Kidney (tissue), 14 donors: Measurements from ENCODE around the gene VCX2. TPM values are rescaled to one million over a fixed set of nuclear protein-coding genes. Genes with fewer than 3 reads are reported as not detected.
A peak's percentile ranks its signal among the peaks of the same experiment; 100 is the strongest.

Experiments used
- DNase-seq, 5 donors: peaks; one replicate each; pipeline ENCODE4 v3.0.0-alpha.2; 2013 to 2020
- FAIRE-seq: peaks from 2 replicates; lab custom pipeline; 2012; peaks lifted over from hg19 to GRCh38; lab: Jason Lieb, UNC
- H3K27ac ChIP-seq, 2 donors: one replicate each; pipeline ENCODE4 v1.7.0; 2013; ENCODE audit warnings: low read depth in 2 of 2, low read length in 2 of 2, inconsistent platforms in 1 of 2
- H3K27me3 ChIP-seq: one replicate; pipeline ENCODE4 v1.7.1; 2013; ENCODE audit warnings: low read length, inconsistent platforms; ENCODE audit not compliant: control insufficient read depth, insufficient read depth
- H3K36me3 ChIP-seq, 3 donors: one replicate each; pipeline versions ENCODE4 v1.7.0 to v1.7.1; 2013; ENCODE audit warnings: low read length in 3 of 3, control low read depth in 1 of 3, inconsistent platforms in 1 of 3; ENCODE audit not compliant: insufficient read depth in 3 of 3, control insufficient read depth in 2 of 3
- H3K4me1 ChIP-seq, 3 donors: one replicate each; pipeline versions ENCODE4 v1.7.0 to v1.7.1; 2013; ENCODE audit warnings: low read length in 3 of 3, inconsistent platforms in 1 of 3, low read depth in 1 of 3; ENCODE audit not compliant: control insufficient read depth in 2 of 3, insufficient read depth in 2 of 3
- H3K4me3 ChIP-seq, 3 donors: one replicate each; pipeline versions ENCODE4 v1.7.0 to v1.8.1; 2013; ENCODE audit warnings: low read length in 3 of 3, control low read depth in 1 of 3, inconsistent platforms in 1 of 3
- H3K9ac ChIP-seq, 3 donors: one replicate each; pipeline versions ENCODE4 v1.7.0 to v1.7.1; 2013; ENCODE audit warnings: low read length in 3 of 3, control low read depth in 1 of 3, inconsistent platforms in 1 of 3
- H3K9me3 ChIP-seq, 3 donors: one replicate each; pipeline versions ENCODE4 v1.7.0 to v1.7.1; 2013; ENCODE audit warnings: low read length in 3 of 3, control low read depth in 1 of 3, inconsistent platforms in 1 of 3; ENCODE audit not compliant: control insufficient read depth in 2 of 3, insufficient read depth in 1 of 3
- intact Hi-C: fragments of 100-400 bp; cut with DNase I; formaldehyde crosslinking; loops from one replicate; pipeline ENCODE4 v1.11.1; 2022
- polyA plus RNA-seq: library from polyadenylated mRNA; stranded (reverse); fragments of 350-450 nt; fragmentation: Illumina TruSeq; extraction: RNeasy Lipid Tissue Mini Kit (QIAGEN cat#74804); gene quantifications from one replicate; pipeline ENCODE4 v1.2.3, GENCODE V29; 2014; ENCODE audit warnings: low read depth, low replicate concordance; ENCODE audit not compliant: insufficient read depth
- total RNA-seq: library from RNA; stranded (reverse); fragmentation: NEBNext Ultra II Directional; extraction: Animal tissue kit (Norgen Biotek cat#: 25700); gene quantifications from one replicate; pipeline ENCODE4 v1.2.1, GENCODE V29; 2021
- TF ChIP-seq, protein P1 (sequence below): IDR thresholded peaks from 3 replicates; pipeline ENCODE4 v1.5.1; 2012; ENCODE audit warnings: mild to moderate bottlenecking, moderate library complexity, borderline replicate concordance; ENCODE audit not compliant: insufficient read depth; ENCODE audit errors: extremely low read depth
- donor health status: control.
- donor health status: control.
- donor health status: control.
- donor health status: control.
- donor health status: control.
- donor health status: DM: yes; HTN: yes; CAD: no.
- donor health status: Normal renal cell carcinoma (clear cell type).

The VCX2 gene
- total and polyA plus RNA-seq, 2 donors from 2014 or later: not detected

DNA sequence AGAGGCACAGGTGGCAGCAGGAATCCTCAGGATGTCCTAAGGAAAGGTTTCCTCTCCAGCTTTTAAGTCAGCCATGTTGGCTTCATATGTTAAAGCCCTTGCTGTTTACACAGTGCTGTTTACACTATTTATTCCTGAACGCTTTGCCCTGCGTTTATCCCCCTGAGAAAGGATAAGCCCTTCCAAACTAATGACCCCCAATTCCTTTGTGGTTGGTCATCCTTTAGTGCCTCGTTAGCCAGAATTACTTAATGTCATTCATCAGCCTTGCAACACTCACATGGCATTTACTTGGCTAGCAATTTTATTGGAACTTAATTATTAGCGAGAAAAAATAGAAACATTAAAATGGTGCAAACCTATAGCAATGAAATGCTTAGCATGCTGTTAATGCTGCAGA lies 23.8 kb downstream of the VCX2 start:
- Histone ChIP-seq H3K36me3 (no peaks in the 10 kb centered on the region), H3K4me1 (no peaks in the 10 kb centered on the region), H3K27me3 (no peaks in the 10 kb centered on the region), H3K9me3 (peaks cover 0 to 13% (median 0%) of the 10 kb centered on the region in 3 donors), H3K9ac (no peak overlapping the region), H3K4me3 (no peak overlapping the region), H3K27ac (no peak overlapping the region)
- FAIRE-seq (no peak), DNase-seq (no peak)
- TF ChIP-seq, protein P1, sequence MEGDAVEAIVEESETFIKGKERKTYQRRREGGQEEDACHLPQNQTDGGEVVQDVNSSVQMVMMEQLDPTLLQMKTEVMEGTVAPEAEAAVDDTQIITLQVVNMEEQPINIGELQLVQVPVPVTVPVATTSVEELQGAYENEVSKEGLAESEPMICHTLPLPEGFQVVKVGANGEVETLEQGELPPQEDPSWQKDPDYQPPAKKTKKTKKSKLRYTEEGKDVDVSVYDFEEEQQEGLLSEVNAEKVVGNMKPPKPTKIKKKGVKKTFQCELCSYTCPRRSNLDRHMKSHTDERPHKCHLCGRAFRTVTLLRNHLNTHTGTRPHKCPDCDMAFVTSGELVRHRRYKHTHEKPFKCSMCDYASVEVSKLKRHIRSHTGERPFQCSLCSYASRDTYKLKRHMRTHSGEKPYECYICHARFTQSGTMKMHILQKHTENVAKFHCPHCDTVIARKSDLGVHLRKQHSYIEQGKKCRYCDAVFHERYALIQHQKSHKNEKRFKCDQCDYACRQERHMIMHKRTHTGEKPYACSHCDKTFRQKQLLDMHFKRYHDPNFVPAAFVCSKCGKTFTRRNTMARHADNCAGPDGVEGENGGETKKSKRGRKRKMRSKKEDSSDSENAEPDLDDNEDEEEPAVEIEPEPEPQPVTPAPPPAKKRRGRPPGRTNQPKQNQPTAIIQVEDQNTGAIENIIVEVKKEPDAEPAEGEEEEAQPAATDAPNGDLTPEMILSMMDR: no peak
- intact Hi-C loops: no loop called here

DNA sequence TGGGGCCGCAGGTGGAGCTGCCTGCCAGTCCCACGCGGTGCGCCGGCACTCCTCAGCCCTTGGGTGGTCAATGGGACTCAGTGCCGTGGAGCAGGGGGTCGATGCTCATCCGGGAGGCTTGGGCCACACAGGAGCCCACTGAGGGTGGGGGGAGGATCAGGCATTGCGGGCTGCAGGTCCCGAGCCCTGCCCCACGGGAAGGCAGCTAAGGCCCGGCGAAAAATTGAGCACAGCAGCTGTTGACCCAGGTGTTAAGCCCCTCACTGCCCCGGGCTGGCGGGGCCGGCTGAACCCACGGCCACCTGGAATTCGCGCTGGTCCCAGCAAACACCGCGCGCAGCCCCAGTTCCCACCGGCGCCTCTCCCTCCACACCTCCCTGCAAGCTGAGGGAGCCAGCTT lies 26.1 kb downstream of the VCX2 start:
- Histone ChIP-seq H3K27ac (no peak overlapping the region), H3K9ac (no peak overlapping the region), H3K36me3 (no peaks in the 10 kb centered on the region), H3K9me3 (peaks cover 0 to 8% (median 0%) of the 10 kb centered on the region in 3 donors), H3K4me3 (no peak overlapping the region), H3K27me3 (no peaks in the 10 kb centered on the region), H3K4me1 (no peaks in the 10 kb centered on the region)
- FAIRE-seq: no peak
- intact Hi-C loops: no loop called here
- peak in 1 of 5 donors; percentile 58 for DNase-seq
- TF ChIP-seq, protein P1: no peak

DNA sequence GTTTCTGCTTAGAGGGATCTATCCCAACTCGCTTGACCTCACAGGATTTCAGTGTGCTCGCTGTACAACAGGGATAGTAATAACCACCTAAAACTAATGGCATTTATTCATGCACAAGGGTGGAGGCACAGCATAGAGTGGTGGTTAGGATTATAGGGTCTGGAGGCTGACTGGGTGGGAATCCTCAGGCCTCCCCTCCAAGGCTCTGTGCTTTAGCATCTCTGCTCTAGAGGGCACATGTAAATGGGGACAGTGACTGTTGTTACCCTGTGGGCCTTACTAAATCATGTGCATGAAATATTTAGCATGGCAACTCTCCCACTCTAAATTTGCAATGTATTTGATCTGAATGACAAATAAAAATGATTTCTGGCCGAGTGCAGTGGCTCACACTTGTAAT lies 29.2 kb downstream of the VCX2 start:
- no peak for DNase-seq
- H3K4me1 ChIP-seq: no peaks in the 10 kb centered on the region

More for the DNA sequence above, 29.2 kb downstream of the VCX2 start:
- no peaks in the 10 kb centered on the region for H3K36me3 ChIP-seq
- H3K9ac ChIP-seq: no peak overlapping the region
- H3K27me3 ChIP-seq: no peaks in the 10 kb centered on the region
- no peaks in the 10 kb centered on the region for H3K9me3 ChIP-seq
- intact Hi-C loops: no loop called here
- no peak for FAIRE-seq
- H3K27ac ChIP-seq: no peak overlapping the region
- TF ChIP-seq, protein P1: no peak
- H3K4me3 ChIP-seq: no peak overlapping the region
